HepG2 (cell line): ENCODE results near the gene NTN4. TPM values are rescaled to one million over a fixed set of nuclear protein-coding genes. Genes with fewer than 3 reads are reported as not detected.

Source experiments
- ATAC-seq: fragments of 200-7000 bp; cut with Tn5 transposase; 3 replicates; pipeline ENCODE4 v1.9.1; 2020; ENCODE audit warnings: mild to moderate bottlenecking, moderate library complexity
- BruUV-seq: library from RNA; stranded (reverse); fragments of 400-500 nt; replicated peaks from 2 replicates; lab custom pipeline; 2021; lab: Mats Ljungman, UMichigan
- CTCF ChIA-PET: fragments of 300-600 bp; formaldehyde crosslinking; extraction: SDS; loops from one replicate; lab custom pipeline; 2021; ENCODE audit warnings: low total read pairs, inconsistent platforms, low intra/inter-chr PET ratio; lab: Yijun Ruan, JAX
- POLR2A ChIA-PET: fragments of 350-600 bp; sonication (Branson Sonifier 250); formaldehyde crosslinking; loops from one replicate; lab custom pipeline; 2020; ENCODE audit warnings: antibody characterized with exemption, inconsistent platforms; lab: Yijun Ruan, JAX
- DNase-seq: peaks from one replicate; pipeline ENCODE4 v3.0.0-alpha.2; 2015; ENCODE audit warnings: low spot score
- FAIRE-seq: peaks from 3 replicates; lab custom pipeline; 2011; peaks lifted over from hg19 to GRCh38; lab: Jason Lieb, UNC
- H2AFZ ChIP-seq: one replicate; pipeline ENCODE4 v1.6.1; 2011; ENCODE audit warnings: low read length, inconsistent platforms
- H3K27ac ChIP-seq: fragments of 300-600 bp; 3 replicates; pipeline ENCODE4 v1.8.0; 2011; ENCODE audit warnings: mixed run types, mild to moderate bottlenecking, mixed read lengths, low read length, inconsistent platforms; ENCODE audit not compliant: insufficient read depth; ENCODE audit errors: extremely low read length
- H3K27me3 ChIP-seq, 2 experiments: fragments of 200-600 bp in 1 of 2; 2 replicates in 1 of 2; 3 replicates in 1 of 2; pipeline versions ENCODE4 v1.6.0 to v1.8.0; 2011; ENCODE audit warnings: low read length in 2 of 2, mild to moderate bottlenecking in 2 of 2, moderate library complexity in 2 of 2, inconsistent platforms in 1 of 2; ENCODE audit not compliant: insufficient read depth in 2 of 2, control insufficient read depth in 1 of 2
- H3K36me3 ChIP-seq, 2 experiments: fragments of 200-600 bp in 1 of 2; replicated peaks in 1 of 2; 2 replicates in 1 of 2; 3 replicates in 1 of 2; pipeline versions ENCODE4 v1.5.1 to v1.8.0; 2011; ENCODE audit warnings: low read length in 2 of 2, inconsistent platforms in 1 of 2; ENCODE audit not compliant: insufficient read depth in 2 of 2, control insufficient read depth in 1 of 2
- H3K4me1 ChIP-seq: 2 replicates; pipeline ENCODE4 v1.5.1; 2012; ENCODE audit warnings: low read length, inconsistent platforms; ENCODE audit not compliant: insufficient read depth
- H3K4me2 ChIP-seq: 2 replicates; pipeline ENCODE4 v1.6.0; 2011; ENCODE audit warnings: low read depth, low read length, inconsistent platforms
- H3K4me3 ChIP-seq, 3 experiments: fragments of 200-600 bp in 1 of 3; sonication (generic), shearing (Covaris generic) in 1 of 3; replicated peaks in 1 of 3; 2 replicates each; pipeline ENCODE4 v1.5.1; 2011 to 2016; ENCODE audit warnings: low read length in 3 of 3, inconsistent platforms in 2 of 3, low read depth in 2 of 3, mild to moderate bottlenecking in 2 of 3, control low read depth in 1 of 3, mixed read lengths in 1 of 3; ENCODE audit not compliant: insufficient read depth in 1 of 3
- H3K79me2 ChIP-seq: one replicate; pipeline ENCODE4 v1.6.1; 2011; ENCODE audit warnings: low read length, inconsistent platforms; ENCODE audit not compliant: insufficient read depth
- H3K9ac ChIP-seq: 2 replicates; pipeline ENCODE4 v1.6.0; 2011; ENCODE audit warnings: mild to moderate bottlenecking, low read depth, low read length, inconsistent platforms; ENCODE audit not compliant: insufficient read depth
- H3K9me3 ChIP-seq: 2 replicates; pipeline ENCODE4 v1.5.1; 2012; ENCODE audit warnings: mild to moderate bottlenecking, low read length
- H4K20me1 ChIP-seq: 2 replicates; pipeline ENCODE4 v1.6.0; 2011; ENCODE audit warnings: inconsistent platforms, mild to moderate bottlenecking, low read length, moderate library complexity; ENCODE audit not compliant: insufficient read depth
- ETV6 ChIP-seq: sonication (generic); formaldehyde crosslinking; conservative IDR thresholded peaks from 2 replicates; pipeline ENCODE4 v1.4.0; 2020; ENCODE audit warnings: missing genetic modification reagents
- HOXA3 ChIP-seq: sonication (generic); formaldehyde crosslinking; IDR thresholded peaks from 2 replicates; pipeline ENCODE4 v1.5.0; 2020; ENCODE audit warnings: missing genetic modification reagents
- KDM3A ChIP-seq: IDR thresholded peaks from 2 replicates; pipeline ENCODE4 v1.6.1; 2018; ENCODE audit warnings: low read depth, missing compliant biosample characterization
- MBNL3 ChIP-seq: fragments of 250-450 bp; sonication (Bioruptor Pico); conservative IDR thresholded peaks from 2 replicates; pipeline ENCODE4 v1.8.0; 2022; ENCODE audit warnings: mild to moderate bottlenecking, inconsistent platforms
- MED8 ChIP-seq: sonication (generic); formaldehyde crosslinking; IDR thresholded peaks from 2 replicates; pipeline ENCODE4 v1.8.1; 2023; ENCODE audit warnings: mild to moderate bottlenecking, missing genetic modification reagents; ENCODE audit not compliant: insufficient replicate concordance
- NR2C2 ChIP-seq: sonication (generic); formaldehyde crosslinking; IDR thresholded peaks from 2 replicates; pipeline ENCODE4 v1.4.0; 2020; ENCODE audit warnings: missing genetic modification reagents, mild to moderate bottlenecking, moderate library complexity, borderline replicate concordance
- RAD21 ChIP-seq: fragments of 450-650 bp; formaldehyde crosslinking; IDR thresholded peaks from 2 replicates; pipeline ENCODE4 v1.5.0; 2020; ENCODE audit warnings: mild to moderate bottlenecking
- SMARCC2 ChIP-seq: fragments of 450-650 bp; IDR thresholded peaks from 2 replicates; pipeline ENCODE4 v1.6.1; 2017; ENCODE audit warnings: antibody characterized with exemption, mild to moderate bottlenecking
- SP2 ChIP-seq: sonication (generic); formaldehyde crosslinking; IDR thresholded peaks from 2 replicates; pipeline ENCODE4 v1.5.1; 2020; ENCODE audit warnings: mild to moderate bottlenecking, missing genetic modification reagents
- SRSF1 ChIP-seq: fragments of 200-400 bp; formaldehyde crosslinking; optimal IDR thresholded peaks from 2 replicates; pipeline ENCODE3; 2017; ENCODE audit warnings: mild to moderate bottlenecking, low read depth, low read length, moderate library complexity
- THYN1 ChIP-seq: sonication (generic); formaldehyde crosslinking; IDR thresholded peaks from 2 replicates; pipeline ENCODE4 v1.8.1; 2023; ENCODE audit warnings: low read depth, mild to moderate bottlenecking, moderate library complexity, missing genetic modification reagents, borderline replicate concordance
- YEATS4 ChIP-seq: sonication (generic); formaldehyde crosslinking; IDR thresholded peaks from 2 replicates; pipeline ENCODE4 v1.4.0; 2020; ENCODE audit warnings: missing genetic modification reagents, borderline replicate concordance
- ZNF143 ChIP-seq: sonication (generic); formaldehyde crosslinking; IDR thresholded peaks from 2 replicates; pipeline ENCODE4 v1.4.0; 2020; ENCODE audit warnings: missing genetic modification reagents
- ZNF350 ChIP-seq: sonication (generic); formaldehyde crosslinking; IDR thresholded peaks from 2 replicates; pipeline ENCODE4 v1.4.0; 2020; ENCODE audit warnings: mild to moderate bottlenecking, low read depth, missing genetic modification reagents, borderline replicate concordance
- ZNF691 ChIP-seq: sonication (generic); formaldehyde crosslinking; IDR thresholded peaks from 2 replicates; pipeline ENCODE4 v1.4.0; 2020; ENCODE audit warnings: missing genetic modification reagents, low read depth, mild to moderate bottlenecking, borderline replicate concordance
- ZNF75D ChIP-seq: sonication (generic); formaldehyde crosslinking; IDR thresholded peaks from 2 replicates; pipeline ENCODE4 v1.8.1; 2023; ENCODE audit warnings: missing genetic modification reagents, mild to moderate bottlenecking, borderline replicate concordance
- ZNF816 ChIP-seq: sonication (generic); formaldehyde crosslinking; IDR thresholded peaks from 2 replicates; pipeline ENCODE4 v1.8.0; 2022; ENCODE audit warnings: missing genetic modification reagents, mild to moderate bottlenecking, borderline replicate concordance
- WGBS: methylation state at CpG from one replicate; pipeline ENCODE4 v1.1.6; 2017; ENCODE audit warnings: low lambda C conversion rate; 5-methylcytosine and 5-hydroxymethylcytosine counted together
- in situ Hi-C: cut with HindIII; loops from 2 replicates; pipeline ENCODE4 v1.10.0; 2017; ENCODE audit warnings: low pct_unique_long_range_greater_than_20kb; ENCODE audit not compliant: extremely low pct_ligation_motif_present
- intact Hi-C: fragments of 100-400 bp; cut with micrococcal nuclease; formaldehyde crosslinking; loops from one replicate; pipeline ENCODE4 v1.10.0; 2022; ENCODE audit not compliant: unreplicated experiment
- polyA plus RNA-seq, 8 experiments: library from polyadenylated mRNA; depleted of rRNA in 3 of 8; stranded (reverse) in 7 of 8; unstranded in 1 of 8; fragments of >200 nt; fragmentation: Illumina TruSeq in 4 of 8; extraction: Trizol in 4 of 8; gene quantifications; 2 replicates each; pipeline versions ENCODE4 v1.2.1 to v1.2.3, GENCODE V29; 2011 to 2016; ENCODE audit warnings: low read depth in 4 of 8, missing spikeins in 1 of 8, mixed read lengths in 1 of 8; ENCODE audit not compliant: insufficient read depth in 1 of 8
- total RNA-seq, 5 experiments: library from RNA; depleted of rRNA; stranded (reverse); fragments of >200 nt; fragmentation: Illumina TruSeq; extraction: Trizol; gene quantifications; 2 replicates each; pipeline ENCODE4 v1.2.3, GENCODE V29; 2016; ENCODE audit warnings: low read depth in 1 of 5

NTN4 gene
- total and polyA plus RNA-seq, 2 of the 13 experiments (the other 11 are each of a cell fraction or from before 2014, with no cell fraction given) = 7.8 to 11.5 TPM

GRCh38 chr12:95621725-95622124 lies 168.8 kb downstream of the NTN4 start:
- DNase-seq = no peak
- Histone ChIP-seq H3K4me1 (peaks cover 21% of the 10 kb centered on the region), H3K4me2 (no peak overlapping the region), H4K20me1 (no peaks in the 10 kb centered on the region), H3K79me2 (no peaks in the 10 kb centered on the region), H3K36me3 (no peaks in the 10 kb centered on the region), H3K9ac (no peak overlapping the region), H3K4me3 (no peak overlapping the region), H3K27ac (no peak overlapping the region), H2AFZ (no peak overlapping the region), H3K27me3 (no peaks in the 10 kb centered on the region), H3K9me3 (no peaks in the 10 kb centered on the region)
- intact Hi-C loops (loop anchor here (10.0 kb wide), 1 partner anchor 93 kb away; no protein-coding TSS in a partner anchor), in situ Hi-C loops (loop anchor here (10.0 kb wide), 1 partner anchor 183 kb away; no protein-coding TSS in a partner anchor)
- FAIRE-seq = no peak
- ChIA-PET POLR2A (no interaction called here), CTCF (interaction anchor here (2.5 kb wide), 1 partner anchor 194 kb away, joined by 16 read pairs; no protein-coding TSS in a partner anchor)
- 67% methylated on average over 6 of the region's 6 CpGs for WGBS
- no peak for TF ChIP-seq SMARCC2
- TF ChIP-seq YEATS4 = no peak
- TF ChIP-seq HOXA3 (CRISPR knock-in tag) = no peak
- no peak for TF ChIP-seq ZNF350 (CRISPR knock-in tag)
- TF ChIP-seq KDM3A (CRISPR knock-in tag) = no peak
- TF ChIP-seq SP2 = no peak
- no peak for ATAC-seq
- BruUV-seq = no TSS peak

GRCh38 chr12:95620171-95620570 lies 170.4 kb downstream of the NTN4 start:
- Histone ChIP-seq H3K4me1 (peaks cover 34% of the 10 kb centered on the region), H3K79me2 (no peaks in the 10 kb centered on the region), H3K36me3 (no peaks in the 10 kb centered on the region), H3K9me3 (no peaks in the 10 kb centered on the region), H3K27ac (no peak overlapping the region), H3K4me3 (no peak overlapping the region), H3K9ac (no peak overlapping the region), H3K4me2 (no peak overlapping the region), H2AFZ (no peak overlapping the region)
- DNase-seq = no peak
- in situ Hi-C loops = loop anchor here (10.0 kb wide), 1 partner anchor 185 kb away; no protein-coding TSS in a partner anchor
- WGBS = 28% methylated on average over 2 of the region's 4 CpGs
- CTCF ChIA-PET = no interaction called here
- no peak for FAIRE-seq
- intact Hi-C loops = loop anchor here (10.0 kb wide), 1 partner anchor 95 kb away; no protein-coding TSS in a partner anchor
- no peak for ATAC-seq
- TF ChIP-seq ZNF691 (CRISPR knock-in tag) = no peak
- no peak for TF ChIP-seq NR2C2 (CRISPR knock-in tag)
- no peak for TF ChIP-seq ZNF143 (CRISPR knock-in tag)
- TF ChIP-seq MED8 (CRISPR knock-in tag) = no peak
- no peak for TF ChIP-seq MBNL3 (CRISPR knock-in tag)
- no peak for TF ChIP-seq SRSF1
- no peak for TF ChIP-seq ZNF816 (CRISPR knock-in tag)
- no peak for TF ChIP-seq RAD21 (CRISPR knock-in tag)
- no peak for TF ChIP-seq THYN1
- TF ChIP-seq ZNF75D (CRISPR knock-in tag) = no peak
- TF ChIP-seq ETV6 (CRISPR knock-in tag) = no peak
- TF ChIP-seq, all 625 proteins: peak for 0
- no peaks in the 10 kb centered on the region for H3K27me3 ChIP-seq
- H4K20me1 ChIP-seq = no peaks in the 10 kb centered on the region
- no TSS peak for BruUV-seq
- POLR2A ChIA-PET = no interaction called here
